Colonic mucosa (tissue), 4 donors: ENCODE data around the gene STARD3. TPM values are rescaled to one million over a fixed set of nuclear protein-coding genes. Genes with fewer than 3 reads are reported as not detected.
A peak's percentile ranks its signal among the peaks of the same experiment; 100 is the strongest.

Source experiments
- DNase-seq: peaks from one replicate; pipeline ENCODE4 v3.0.0-alpha.2; 2020
- H3K27ac ChIP-seq: fragments of 200-600 bp; one replicate; pipeline ENCODE4 v1.8.0; 2021
- H3K27me3 ChIP-seq: fragments of 200-600 bp; one replicate; pipeline ENCODE4 v1.8.0; 2021
- H3K36me3 ChIP-seq: fragments of 200-600 bp; one replicate; pipeline ENCODE4 v1.8.0; 2021
- H3K4me1 ChIP-seq: fragments of 200-600 bp; one replicate; pipeline ENCODE4 v1.8.0; 2021; ENCODE audit warnings: mild to moderate bottlenecking
- H3K4me3 ChIP-seq: fragments of 200-600 bp; one replicate; pipeline ENCODE4 v1.8.0; 2021
- H3K9ac ChIP-seq, 2 donors: one replicate each; pipeline ENCODE4 v1.7.0; 2013; ENCODE audit warnings: control low read depth in 2 of 2, low read depth in 2 of 2, low read length in 2 of 2
- H3K9me3 ChIP-seq: fragments of 200-600 bp; one replicate; pipeline ENCODE4 v1.8.0; 2021
- CTCF ChIP-seq: fragments of 200-600 bp; IDR thresholded peaks from one replicate; pipeline ENCODE4 v1.8.0; 2022; ENCODE audit warnings: antibody characterized with exemption, mild to moderate bottlenecking
- intact Hi-C: fragments of 100-400 bp; cut with DNase I; formaldehyde crosslinking; loops from one replicate; pipeline ENCODE4 v1.14.1; 2022
- total RNA-seq, 2 donors: library from RNA; stranded (reverse); fragmentation: NEBNext Ultra II Directional in 1 of 2; extraction: Animal tissue kit (Norgen Biotek cat#: 25700) in 1 of 2; gene quantifications; one replicate each; pipeline ENCODE4 v1.2.1, GENCODE V29; 2021
- donor health status: healthy.
- donor health status: DM: no; HTN: no; CAD: no.
- donor health status: DM: no; HTN: no; CAD: no.

Gene STARD3
- total RNA-seq, 2 donors from 2014 or later: 30.0 to 41.3 TPM

- Histone ChIP-seq H3K27me3 (peaks cover 11% of the 10 kb centered on the region), H3K9me3 (no peaks in the 10 kb centered on the region), H3K9ac (peak within 1 kb of the TSS; percentile 93 to 95), H3K4me1 (peaks cover 3% of the 10 kb centered on the region), H3K4me3 (peak within 1 kb of the TSS; percentile 51), H3K27ac (peak within 1 kb of the TSS; percentile 89), H3K36me3 (no peaks in the 10 kb centered on the region)
- intact Hi-C loops: loop anchor here (5.0 kb wide), 1 partner anchor 111 kb away; the partner anchor contains the start of gene GRB7
- peak; percentile 71 for DNase-seq
- no peak for TF ChIP-seq CTCF
These were observed 10.5 kb upstream of the STARD3 start, which contains the start of gene PPP1R1B for GRCh38 chr17:39626171-39627046. PPP1R1B (plus strand) TSS chr17:39626952; CDS start chr17:39627393, 441 bp downstream.

GRCh38 chr17:39627047-39627711 is 9.8 kb upstream of the STARD3 start:
- no peak for TF ChIP-seq CTCF
- DNase-seq: no peak

GRCh38 chr17:39627712-39628516 is 9.0 kb upstream of the STARD3 start:
- H3K36me3 ChIP-seq: no peaks in the 10 kb centered on the region
- H3K4me1 ChIP-seq: peaks cover 4% of the 10 kb centered on the region
- DNase-seq: peak; percentile 79
- peaks cover 11% of the 10 kb centered on the region for H3K27me3 ChIP-seq
- peak overlapping the region; percentile 89 for H3K27ac ChIP-seq
- no peak for TF ChIP-seq CTCF
- no peaks in the 10 kb centered on the region for H3K9me3 ChIP-seq
- H3K9ac ChIP-seq: peak overlapping the region; percentile 93 to 95
- intact Hi-C loops: loop anchor here (5.0 kb wide), 1 partner anchor 109 kb away; the partner anchor contains the start of gene GRB7
- H3K4me3 ChIP-seq: peak overlapping the region; percentile 51

More at GRCh38 chr17:39627047-39627711, 9.8 kb upstream of the STARD3 start:
- H3K9ac ChIP-seq: peak overlapping the region; percentile 93 to 95
- peaks cover 11% of the 10 kb centered on the region for H3K27me3 ChIP-seq
- intact Hi-C loops: loop anchor here (5.0 kb wide), 1 partner anchor 110 kb away; the partner anchor contains the start of gene GRB7
- H3K9me3 ChIP-seq: no peaks in the 10 kb centered on the region
- no peaks in the 10 kb centered on the region for H3K36me3 ChIP-seq
- H3K27ac ChIP-seq: peak overlapping the region; percentile 89
- H3K4me1 ChIP-seq: peaks cover 3% of the 10 kb centered on the region
- peak overlapping the region; percentile 51 for H3K4me3 ChIP-seq

- no peaks in the 10 kb centered on the region for H3K36me3 ChIP-seq
- H3K4me3 ChIP-seq: peak overlapping the region; percentile 15
- peak overlapping the region; percentile 65 to 93 for H3K9ac ChIP-seq
- peak overlapping the region; percentile 89 for H3K27ac ChIP-seq
- H3K27me3 ChIP-seq: peaks cover 11% of the 10 kb centered on the region
- H3K9me3 ChIP-seq: no peaks in the 10 kb centered on the region
- intact Hi-C loops: loop anchor here (5.0 kb wide), 1 partner anchor 108 kb away; the partner anchor contains the start of gene GRB7
- no peak for TF ChIP-seq CTCF
- H3K4me1 ChIP-seq: peaks cover 13% of the 10 kb centered on the region
- peak; percentile 91 for DNase-seq
These were observed 8.1 kb upstream of the STARD3 start for GRCh38 chr17:39628655-39629493.
